Right lobe of liver (tissue), 6 donors: ENCODE results near the gene IL4I1. TPM values are rescaled to one million over a fixed set of nuclear protein-coding genes. Genes with fewer than 3 reads are reported as not detected.
"Not testable (repeated sequence)": the region's sequence is repeated elsewhere in the genome, so short reads cannot be mapped to it uniquely, and the experiment has no call there.

Source experiments
- ATAC-seq, 4 donors: fragments of 200-7000 bp; cut with Tn5 transposase; one replicate each; pipeline ENCODE4 v1.9.1; 2020; ENCODE audit warnings: mild to moderate bottlenecking in 4 of 4, moderate library complexity in 4 of 4
- DNase-seq, 3 donors: peaks; one replicate each; pipeline ENCODE4 v3.0.0-alpha.2; 2020
- H3K27ac ChIP-seq, 3 donors: fragments of 200-600 bp; one replicate each; pipeline ENCODE4 v1.8.0; 2022
- H3K27me3 ChIP-seq, 2 donors: fragments of 200-600 bp; one replicate each; pipeline ENCODE4 v1.8.0; 2022
- H3K36me3 ChIP-seq, 4 donors: fragments of 200-600 bp; sonication (generic) in 1 of 4; one replicate each; pipeline versions ENCODE4 v1.5.1 to v1.8.0; 2017 to 2022; ENCODE audit warnings: control low read depth in 1 of 4
- H3K4me1 ChIP-seq, 4 donors: fragments of 200-600 bp; sonication (generic) in 1 of 4; one replicate each; pipeline versions ENCODE4 v1.5.1 to v1.8.0; 2017 to 2022; ENCODE audit warnings: control low read depth in 1 of 4
- H3K4me3 ChIP-seq, 3 donors: fragments of 200-600 bp; one replicate each; pipeline ENCODE4 v1.8.0; 2022
- H3K9me3 ChIP-seq, 4 donors: fragments of 200-600 bp; sonication (generic) in 1 of 4; one replicate each; pipeline versions ENCODE4 v1.5.1 to v1.8.0; 2017 to 2022; ENCODE audit warnings: control low read depth in 1 of 4
- POLR2A ChIP-seq: fragments of 450-650 bp; IDR thresholded peaks from one replicate; pipeline ENCODE4 v1.6.1; 2017; ENCODE audit warnings: antibody characterized with exemption, mild to moderate bottlenecking
- WGBS: methylation state at CpG from one replicate; pipeline ENCODE4 v1.1.6; 2018; ENCODE audit warnings: low coverage, low lambda C conversion rate; ENCODE audit not compliant: insufficient coverage; ENCODE audit errors: missing lambda C conversion rate; 5-methylcytosine and 5-hydroxymethylcytosine counted together
- intact Hi-C, 2 donors: fragments of 100-400 bp; cut with DNase I; formaldehyde crosslinking; loops; one replicate each; pipeline versions ENCODE4 v1.11.2 to v1.14.1; 2022
- total RNA-seq, 6 experiments: library from RNA; depleted of rRNA in 2 of 6; stranded (reverse); fragments of >200 nt in 2 of 6; fragmentation: NEBNext Ultra II Directional in 3 of 6; extraction: Animal tissue kit (Norgen Biotek cat#: 25700) in 3 of 6; gene quantifications; one replicate each; pipeline versions ENCODE4 v1.1.0 to v1.2.4, GENCODE V29; 2016 to 2023
- TF ChIP-seq, protein P1 (sequence below), 4 donors: fragments of 200-600 bp in 3 of 4; fragments of 450-650 bp in 1 of 4; IDR thresholded peaks; one replicate each; pipeline versions ENCODE4 v1.5.1 to v1.8.0; 2016 to 2022; ENCODE audit warnings: antibody characterized with exemption in 4 of 4, mild to moderate bottlenecking in 2 of 4
- donor health status: DM: no; HTN: yes; CAD: no.
- donor health status: DM: no; HTN: no; CAD: no.
- donor health status: DM: no; HTN: no; CAD: no.
- donor health status: DM: no; HTN: yes; CAD: no.
- donor health status: DM: no; HTN: yes; CAD: no.

The IL4I1 gene
- total RNA-seq, 6 experiments from 2014 or later = 0.56 to 4.2 (median 1.0) TPM; not detected in 3

DNA sequence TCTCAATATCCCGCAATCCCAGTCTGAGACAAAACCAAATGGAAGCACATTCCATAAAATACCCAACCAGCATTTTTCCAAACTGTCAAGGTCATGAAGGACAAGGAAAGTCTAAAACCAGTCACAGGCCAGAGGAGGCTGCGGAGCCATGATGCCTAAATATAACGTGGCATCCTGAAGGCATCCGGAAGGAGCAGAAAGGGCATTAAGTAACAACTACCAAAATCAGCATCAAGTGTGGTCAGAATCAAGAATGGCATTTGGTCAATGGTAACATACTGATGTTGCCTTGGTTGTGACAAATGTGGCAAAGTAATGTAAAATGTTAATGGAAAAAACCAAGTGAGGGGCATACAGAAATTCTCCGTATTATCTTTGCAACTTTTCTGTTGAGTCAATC is 28.8 kb upstream of the IL4I1 start:
- WGBS = 98% methylated on average over 5 of the region's 5 CpGs
- Histone ChIP-seq H3K9me3 (no peaks in the 10 kb centered on the region), H3K36me3 (peaks cover 0 to 3% (median 1%) of the 10 kb centered on the region in 4 donors), H3K27ac (peak overlapping the region in 1 of 3 donors; percentile 90), H3K4me3 (no peak overlapping the region), H3K4me1 (peaks cover 0 to 42% (median 16%) of the 10 kb centered on the region in 4 donors), H3K27me3 (no peaks in the 10 kb centered on the region)
- DNase-seq (no peak), ATAC-seq (no peak)
- intact Hi-C loops = no loop called here
- TF ChIP-seq, protein P1, sequence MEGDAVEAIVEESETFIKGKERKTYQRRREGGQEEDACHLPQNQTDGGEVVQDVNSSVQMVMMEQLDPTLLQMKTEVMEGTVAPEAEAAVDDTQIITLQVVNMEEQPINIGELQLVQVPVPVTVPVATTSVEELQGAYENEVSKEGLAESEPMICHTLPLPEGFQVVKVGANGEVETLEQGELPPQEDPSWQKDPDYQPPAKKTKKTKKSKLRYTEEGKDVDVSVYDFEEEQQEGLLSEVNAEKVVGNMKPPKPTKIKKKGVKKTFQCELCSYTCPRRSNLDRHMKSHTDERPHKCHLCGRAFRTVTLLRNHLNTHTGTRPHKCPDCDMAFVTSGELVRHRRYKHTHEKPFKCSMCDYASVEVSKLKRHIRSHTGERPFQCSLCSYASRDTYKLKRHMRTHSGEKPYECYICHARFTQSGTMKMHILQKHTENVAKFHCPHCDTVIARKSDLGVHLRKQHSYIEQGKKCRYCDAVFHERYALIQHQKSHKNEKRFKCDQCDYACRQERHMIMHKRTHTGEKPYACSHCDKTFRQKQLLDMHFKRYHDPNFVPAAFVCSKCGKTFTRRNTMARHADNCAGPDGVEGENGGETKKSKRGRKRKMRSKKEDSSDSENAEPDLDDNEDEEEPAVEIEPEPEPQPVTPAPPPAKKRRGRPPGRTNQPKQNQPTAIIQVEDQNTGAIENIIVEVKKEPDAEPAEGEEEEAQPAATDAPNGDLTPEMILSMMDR (IDR thresholded peaks at IDR 0.05) = no peak
- TF ChIP-seq POLR2A = no peak

DNA sequence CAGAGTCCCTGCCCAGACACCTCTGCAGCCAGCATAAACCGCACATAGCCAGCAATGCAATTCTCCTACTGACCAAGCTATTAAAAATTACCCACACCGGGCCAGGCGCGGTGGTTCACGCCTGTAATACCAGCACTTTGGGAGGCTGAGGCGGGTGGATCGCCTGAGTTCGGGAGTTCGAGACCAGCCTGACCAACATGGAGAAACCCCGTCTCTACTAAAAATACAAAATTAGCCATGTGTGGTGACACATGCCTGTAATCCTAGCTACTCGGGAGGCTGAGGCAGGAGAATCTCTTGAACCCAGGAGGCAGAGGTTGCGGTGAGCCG is 28.2 kb upstream of the IL4I1 start:
- H3K27me3 ChIP-seq, DNase-seq, H3K9me3 ChIP-seq, ATAC-seq, intact Hi-C loops, H3K36me3 ChIP-seq: not testable (repeated sequence)
- H3K4me1 ChIP-seq = peaks cover 0 to 39% (median 16%) of the 10 kb centered on the region in 4 donors
- peak overlapping the region; percentile 10 to 47 (median 42) for H3K4me3 ChIP-seq
- peak overlapping the region in 2 of 3 donors; percentile 90 for H3K27ac ChIP-seq
- WGBS = 40% methylated on average over 12 of the region's 13 CpGs

DNA sequence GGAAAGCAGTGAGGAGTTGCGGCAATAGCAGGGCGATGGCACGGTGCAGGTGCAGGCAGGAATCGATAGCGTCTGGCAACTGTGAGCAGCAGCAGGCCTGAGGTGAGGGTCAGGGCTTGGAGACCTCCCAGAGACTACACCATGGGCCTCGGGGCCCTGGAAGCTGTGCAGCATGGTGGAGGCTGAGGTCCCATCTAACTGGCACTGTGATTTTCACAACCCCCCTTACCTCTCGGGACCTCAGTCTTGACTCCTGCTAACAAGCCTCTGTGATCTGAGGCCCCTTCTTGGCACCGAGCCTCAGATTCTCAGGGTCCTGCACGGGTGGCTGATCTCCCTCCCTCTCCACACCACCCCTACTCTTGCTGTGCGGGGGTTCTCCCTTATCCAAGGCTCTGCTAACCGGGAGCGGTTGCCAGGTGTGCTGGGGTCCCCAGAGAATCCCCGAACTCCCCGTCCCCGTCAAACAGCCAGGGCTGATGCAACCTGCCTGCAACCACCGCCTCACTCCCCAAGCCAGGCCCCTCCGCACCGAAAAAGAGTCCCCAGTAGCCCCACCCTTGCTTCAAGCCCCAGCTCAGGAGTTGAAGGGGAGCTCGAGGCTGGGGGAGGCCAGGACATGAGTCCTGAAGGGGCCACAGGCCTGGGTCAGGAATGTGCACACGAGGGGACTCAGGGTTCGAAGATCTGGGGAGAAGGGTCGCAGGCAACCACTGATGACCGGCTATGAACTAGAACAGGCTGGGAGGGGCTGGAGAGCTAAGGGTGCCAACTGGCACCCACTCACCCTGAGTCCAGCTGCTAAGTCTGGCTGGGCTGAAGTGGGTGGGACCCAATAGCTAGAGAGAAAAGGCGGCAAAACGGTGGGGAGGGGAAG is 27.6 kb upstream of the IL4I1 start:
- peak overlapping the region; percentile 82 to 90 (median 90) for H3K27ac ChIP-seq
- TF ChIP-seq, protein P1 (IDR thresholded peaks at IDR 0.05) = no peak
- peak; percentile 39 for TF ChIP-seq POLR2A
- H3K4me1 ChIP-seq = peaks cover 0 to 39% (median 16%) of the 10 kb centered on the region in 4 donors
- H3K27me3 ChIP-seq = no peaks in the 10 kb centered on the region
- 35% methylated on average over 17 of the region's 25 CpGs for WGBS
- peak; percentile 54 to 72 (median 70) for ATAC-seq
- intact Hi-C loops = no loop called here
- peak; percentile 85 to 96 (median 92) for DNase-seq
- peak overlapping the region; percentile 10 to 47 (median 42) for H3K4me3 ChIP-seq
- H3K36me3 ChIP-seq = no peaks in the 10 kb centered on the region
- no peaks in the 10 kb centered on the region for H3K9me3 ChIP-seq

DNA sequence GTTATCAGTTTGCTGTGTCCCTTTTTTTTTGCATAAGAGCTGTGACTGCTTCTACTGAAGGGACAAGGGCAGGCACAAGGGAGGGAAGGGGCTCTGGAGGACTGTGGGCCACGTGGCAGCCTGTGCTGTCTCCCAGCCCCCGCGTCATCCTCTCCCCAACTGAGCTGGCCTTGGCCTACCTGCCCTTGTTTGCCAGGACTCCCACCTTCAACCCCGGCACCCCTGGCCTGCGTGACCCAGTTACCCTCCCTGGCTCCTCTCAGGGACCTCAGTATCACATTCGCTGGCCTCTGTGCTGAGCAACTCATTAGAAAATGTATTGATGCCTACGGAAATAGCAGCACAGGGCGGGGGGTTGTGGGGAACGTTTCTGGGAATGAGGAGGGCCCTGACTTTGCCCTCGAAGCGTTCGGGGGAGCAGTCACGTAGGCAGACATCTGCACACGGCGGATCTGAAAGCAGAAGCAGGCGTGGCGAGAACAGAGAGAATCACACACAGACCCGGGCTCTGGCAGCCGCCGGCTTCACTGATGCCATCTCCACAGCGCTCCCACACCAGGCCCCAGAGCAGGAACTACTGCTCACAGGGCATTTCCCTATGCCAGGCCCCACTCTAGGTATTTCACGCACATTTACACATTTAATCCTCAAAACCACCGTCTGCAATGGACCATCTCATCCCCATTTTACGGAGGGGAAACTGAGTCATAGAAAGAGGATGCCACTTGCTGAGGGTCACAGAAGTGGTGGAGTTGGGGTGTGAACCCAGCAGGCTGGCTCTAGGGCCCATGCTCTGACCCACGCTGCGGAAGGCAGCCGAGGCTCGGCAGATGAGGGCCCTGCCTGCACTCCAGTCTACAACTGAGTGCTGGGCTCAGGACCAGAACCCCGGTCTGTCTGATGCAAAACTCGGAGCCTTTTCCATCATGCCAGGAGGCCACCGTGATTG is 26.6 kb upstream of the IL4I1 start:
- peak overlapping the region; percentile 82 to 90 (median 90) for H3K27ac ChIP-seq

More for the DNA sequence above, 26.6 kb upstream of the IL4I1 start:
- DNase-seq (peak; percentile 91 to 97 (median 94)), ATAC-seq (peak; percentile 66 to 72 (median 72))
- peak; percentile 87 for TF ChIP-seq POLR2A
- TF ChIP-seq, protein P1 (IDR thresholded peaks at IDR 0.05) = no peak
- no peaks in the 10 kb centered on the region for H3K27me3 ChIP-seq
- no peaks in the 10 kb centered on the region for H3K36me3 ChIP-seq
- 31% methylated on average over 13 of the region's 31 CpGs for WGBS
- H3K4me3 ChIP-seq = peak overlapping the region in 2 of 3 donors; percentile 42 to 47
- no peaks in the 10 kb centered on the region for H3K9me3 ChIP-seq
- H3K4me1 ChIP-seq = peaks cover 0 to 39% (median 17%) of the 10 kb centered on the region in 4 donors
- intact Hi-C loops = no loop called here
